ENCODE results near the gene SLC27A2.

Gene SLC27A2

GRCh38 chr15:50241684-50242450, 59.9 kb downstream of the SLC27A2 start:
- DNase-seq (ENCODE audit: low read depth), result no peak

DNA sequence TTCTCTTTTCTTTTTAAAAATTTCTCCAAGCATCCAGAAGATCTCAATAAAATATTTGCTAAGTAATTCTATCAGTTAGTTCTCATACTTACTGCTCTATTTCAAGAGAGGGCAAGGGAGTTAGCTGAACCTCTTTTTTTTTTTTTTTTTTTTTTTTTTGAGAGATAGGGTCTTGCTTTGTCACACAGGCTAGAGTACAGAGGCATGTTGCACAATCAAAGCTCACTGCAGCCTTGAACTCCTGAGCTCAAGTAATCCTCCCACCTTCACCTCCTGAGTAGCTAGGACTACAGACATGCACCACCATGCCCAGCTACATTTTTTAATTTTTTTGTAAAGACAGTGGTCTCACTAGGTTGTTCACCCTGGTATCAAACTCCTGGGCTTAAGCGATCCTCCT, 62.2 kb downstream of the SLC27A2 start:
- no peak for DNase-seq (ENCODE audit: low read depth)

- DNase-seq (ENCODE audit: low read depth), result no peak
Measured at GRCh38 chr15:50244959-50245624, 63.1 kb downstream of the SLC27A2 start.

DNA sequence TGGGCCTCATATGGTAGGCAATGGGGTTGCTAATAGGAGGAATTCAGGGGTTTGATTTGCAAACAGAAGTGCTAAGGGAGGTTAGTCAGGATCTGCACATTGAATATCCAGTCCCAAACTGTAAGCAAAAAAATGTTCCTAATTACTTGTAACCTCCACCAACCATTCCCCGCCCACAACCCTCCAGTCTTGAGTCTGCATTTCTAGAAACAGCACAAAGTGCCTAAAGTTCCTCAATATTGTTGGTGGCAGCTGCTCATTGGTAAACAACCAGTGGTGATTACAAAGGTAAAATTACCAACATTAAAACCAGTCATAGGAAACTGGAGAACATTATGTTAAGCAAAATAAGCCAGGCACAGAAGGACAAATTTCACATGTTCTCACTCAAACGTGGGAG, 64.6 kb downstream of the SLC27A2 start:
- no peak for DNase-seq (ENCODE audit: low read depth)

DNA sequence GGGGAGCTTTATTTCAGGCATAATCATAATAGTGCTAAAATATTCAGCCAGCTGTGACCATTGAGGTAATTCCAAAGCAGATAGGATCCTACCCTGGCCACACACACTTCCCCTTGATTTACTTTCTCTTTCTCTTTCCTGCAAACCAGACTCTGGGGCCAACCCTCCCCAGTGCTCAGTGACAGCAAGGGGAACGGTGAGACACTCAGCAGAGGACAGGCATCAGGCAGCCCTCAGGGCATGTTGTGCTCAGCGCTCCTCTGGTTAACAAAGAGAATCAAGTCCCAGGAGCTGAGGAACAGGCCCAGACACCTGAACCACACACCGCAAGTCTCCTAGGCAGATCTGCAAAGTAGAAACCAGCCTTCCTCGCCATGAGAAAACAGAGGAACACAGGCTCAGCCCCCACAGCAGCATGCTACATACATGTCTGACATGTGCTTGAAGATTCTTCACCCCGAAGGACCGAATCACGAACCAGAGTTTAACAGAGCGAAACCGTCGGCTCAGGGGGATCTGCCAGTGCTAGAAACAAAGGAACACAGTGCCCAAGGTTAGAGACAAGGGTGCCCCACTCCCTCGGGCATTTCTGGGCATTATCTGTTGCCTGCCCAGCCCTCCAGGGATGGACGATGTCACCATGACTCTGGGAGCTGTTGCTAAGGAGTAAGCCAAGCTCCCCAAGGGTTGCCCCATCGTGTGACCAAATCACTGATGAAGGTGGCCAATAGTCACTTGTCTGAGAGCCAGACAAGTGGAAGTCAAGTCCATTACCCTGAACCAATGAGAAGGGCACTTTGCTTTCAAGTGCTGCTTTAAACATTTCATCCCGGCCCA, 66.0 kb downstream of the SLC27A2 start:
- DNase-seq (ENCODE audit: low read depth), result peak; percentile 2

DNA sequence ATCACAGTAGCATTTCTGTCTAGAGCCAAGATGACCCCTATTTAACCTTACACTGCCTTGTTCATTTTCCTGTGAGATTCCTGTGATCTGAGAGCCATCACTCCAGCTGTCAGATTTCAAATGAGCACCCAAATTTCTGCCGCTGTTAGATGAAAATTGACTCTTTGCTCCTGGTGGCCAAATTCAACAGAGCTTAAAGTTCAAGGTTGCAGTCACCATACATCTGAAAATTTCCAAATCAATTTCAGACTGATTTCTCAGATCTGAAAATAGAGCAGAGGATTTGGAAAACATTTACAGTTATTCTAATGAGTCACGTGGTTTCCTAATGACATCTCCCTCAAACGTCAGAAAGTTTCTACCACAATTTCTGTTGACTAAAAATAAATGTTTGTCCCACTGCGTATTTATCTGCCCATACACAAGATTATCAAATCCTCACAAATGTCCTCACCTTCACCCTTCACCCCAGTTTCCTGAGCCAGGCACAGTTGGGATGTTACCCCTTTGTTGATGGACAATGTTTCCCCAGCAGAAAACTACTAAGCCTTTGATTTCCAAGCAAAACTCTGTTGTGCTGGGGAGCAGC, 67.1 kb downstream of the SLC27A2 start:
- no peak for DNase-seq (ENCODE audit: low read depth)

DNA sequence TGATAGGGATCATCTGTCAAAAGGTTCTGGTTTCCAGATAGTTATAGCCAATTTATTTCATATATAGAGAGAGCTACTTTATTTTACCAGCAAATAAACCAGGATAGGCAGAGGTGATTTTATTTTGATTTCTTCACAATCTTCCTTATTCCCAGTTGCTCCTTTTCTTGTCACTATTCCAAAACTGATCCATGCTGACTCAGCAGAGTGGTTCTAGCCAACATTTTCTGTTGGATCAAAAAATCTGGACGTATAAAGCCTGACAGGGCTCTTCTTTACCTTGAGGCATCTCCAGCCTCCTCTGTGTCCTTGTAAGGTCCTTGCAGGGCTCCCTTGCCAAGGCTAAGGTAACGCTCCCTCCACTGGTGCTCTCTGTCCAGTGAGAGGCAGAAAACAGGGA, 67.7 kb downstream of the SLC27A2 start:
- DNase-seq (ENCODE audit: low read depth), result no peak

- DNase-seq (ENCODE audit: low read depth), result no peak
Measured at GRCh38 chr15:50250760-50251394, 68.9 kb downstream of the SLC27A2 start.

DNA sequence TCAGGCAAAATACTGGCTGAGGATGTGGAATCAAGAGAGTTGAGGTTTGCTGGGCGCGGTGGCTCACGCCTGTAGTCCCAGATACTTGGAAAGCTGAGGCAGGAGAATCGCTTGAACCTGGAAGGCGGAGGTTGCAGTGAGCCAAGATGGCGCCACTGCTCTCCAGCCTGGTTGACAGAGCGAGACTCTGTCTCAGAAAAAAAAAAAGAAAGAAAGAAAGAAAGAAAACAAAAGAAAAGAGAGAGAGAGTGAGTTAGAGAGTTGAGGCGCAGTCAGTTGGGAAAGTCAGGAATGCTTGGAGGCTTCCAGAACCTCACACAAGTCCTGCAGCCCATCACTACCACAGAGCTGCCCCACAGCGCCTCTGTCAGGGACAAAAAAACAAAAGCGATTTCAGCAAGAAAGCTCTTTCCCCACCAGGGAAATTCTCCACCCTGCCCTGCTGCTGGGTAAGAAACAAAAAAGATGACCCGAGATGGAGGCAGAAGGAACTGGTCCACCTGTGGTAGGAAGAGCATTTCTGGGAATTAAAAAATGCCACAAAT, 69.7 kb downstream of the SLC27A2 start:
- DNase-seq (ENCODE audit: low read depth), result no peak

DNA sequence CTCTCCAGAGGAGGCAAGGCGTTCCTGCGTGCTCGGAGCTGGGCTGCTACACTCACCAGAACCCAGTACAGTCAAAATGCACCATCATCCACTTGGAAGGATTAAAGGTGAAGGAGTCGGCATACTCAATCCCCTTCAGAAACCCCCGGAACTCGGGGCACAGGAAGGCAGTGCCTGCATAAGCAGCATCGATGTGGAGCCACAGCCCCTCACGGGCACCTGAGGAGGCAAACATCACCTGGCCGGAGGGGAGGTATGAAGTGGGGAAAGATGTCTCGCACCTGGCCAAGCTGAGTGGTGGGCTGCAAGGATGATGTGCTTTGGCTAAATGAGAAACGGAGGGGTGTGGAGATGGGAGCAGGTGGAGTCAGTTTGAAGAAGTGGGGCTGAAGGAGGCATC, 70.6 kb downstream of the SLC27A2 start:
- no peak for DNase-seq (ENCODE audit: low read depth)

DNA sequence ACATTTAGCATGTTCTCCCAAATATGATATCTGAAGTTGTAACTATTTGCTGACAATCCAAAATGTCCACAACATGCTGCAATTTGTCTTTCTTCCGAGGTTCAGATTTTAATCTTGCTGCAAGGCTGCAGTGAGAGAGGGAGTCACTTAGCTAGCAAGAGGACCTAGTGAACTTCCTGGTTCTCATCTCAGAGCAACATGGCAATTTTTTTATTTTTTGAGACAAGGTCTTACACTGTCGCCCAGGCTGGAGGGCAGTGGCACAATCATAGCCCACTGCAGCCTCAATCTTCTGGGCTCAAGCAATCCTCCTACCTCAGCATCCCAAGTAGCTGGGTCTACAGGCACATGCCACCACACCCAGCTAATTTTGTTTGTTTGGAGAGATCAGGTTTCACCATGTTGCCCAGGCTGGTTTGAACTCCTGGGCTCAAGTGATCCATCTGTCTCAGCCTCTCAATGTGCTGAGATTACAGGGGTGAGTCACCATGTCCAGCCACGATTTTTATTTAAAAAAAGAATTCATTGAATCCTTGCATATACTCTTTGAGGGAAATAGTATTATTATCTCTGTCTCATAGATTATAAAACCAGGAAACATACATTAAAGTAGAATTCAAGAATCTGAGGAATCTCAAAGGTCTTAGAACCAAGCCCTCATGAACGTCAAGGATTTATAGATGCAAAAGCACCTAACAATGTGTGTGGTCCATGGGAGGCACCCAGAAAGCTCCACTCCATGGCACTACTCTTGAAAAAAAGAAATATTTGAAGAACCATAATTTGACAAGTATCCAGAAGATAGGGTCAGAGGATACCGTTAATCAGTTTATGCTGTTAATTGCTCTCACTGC, 74.4 kb downstream of the SLC27A2 start:
- no peak for DNase-seq (ENCODE audit: low read depth)

DNA sequence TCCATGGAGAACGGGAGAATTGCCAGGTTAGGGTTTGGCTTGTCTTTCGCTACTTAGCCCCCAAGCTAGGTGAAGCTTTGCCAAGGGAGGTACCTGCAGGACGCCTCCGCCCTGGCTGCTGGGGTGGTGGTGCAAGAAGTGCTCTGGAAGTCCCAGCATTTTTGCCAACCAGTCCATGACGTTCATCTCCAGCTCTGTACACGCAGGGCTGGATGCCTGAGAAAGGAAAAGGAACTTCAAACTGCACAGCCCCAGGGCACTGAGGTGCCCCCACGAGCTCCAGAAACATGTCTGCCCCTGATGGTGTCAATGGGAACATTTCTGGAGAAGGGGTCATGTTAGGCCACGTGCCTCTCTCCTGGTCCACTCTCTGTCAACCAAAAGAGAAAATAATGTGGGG, 75.3 kb downstream of the SLC27A2 start:
- no peak for DNase-seq (ENCODE audit: low read depth)

- DNase-seq (ENCODE audit: low read depth), result no peak
Measured at GRCh38 chr15:50257924-50258323, 75.9 kb downstream of the SLC27A2 start.

DNA sequence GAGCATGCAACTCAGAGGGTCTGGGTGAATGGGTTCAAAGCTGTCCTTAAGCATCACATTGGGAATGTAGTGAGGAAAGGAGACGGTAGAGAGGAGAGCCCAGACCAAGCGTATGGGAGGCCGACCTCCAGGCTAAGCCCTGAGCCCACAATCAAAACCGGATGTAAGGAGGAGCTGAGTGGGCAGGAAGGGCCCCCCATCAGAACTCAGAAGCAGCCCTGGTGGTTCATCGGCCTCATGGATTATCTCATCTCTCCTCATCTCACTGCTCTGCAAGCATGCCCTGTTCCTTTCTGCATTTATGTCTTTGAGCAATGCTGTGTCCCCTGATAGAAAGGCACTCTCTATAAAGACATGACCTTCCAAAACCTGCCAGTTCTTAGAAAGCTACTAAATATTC, 77.3 kb downstream of the SLC27A2 start:
- DNase-seq (ENCODE audit: low read depth), result no peak

- DNase-seq (ENCODE audit: low read depth), result no peak
Measured at GRCh38 chr15:50260969-50261496, 79.0 kb downstream of the SLC27A2 start.

- DNase-seq (ENCODE audit: low read depth), result no peak
Measured at GRCh38 chr15:50261981-50262380, 80.0 kb downstream of the SLC27A2 start.

GRCh38 chr15:50262533-50262932, 80.5 kb downstream of the SLC27A2 start:
- DNase-seq (ENCODE audit: low read depth), result no peak

- no peak for DNase-seq (ENCODE audit: low read depth)
Measured at GRCh38 chr15:50265620-50266019, 83.6 kb downstream of the SLC27A2 start, which contains the start of gene HDC. HDC (minus strand) TSS chr15:50265726; CDS start chr15:50265623, 103 bp downstream.

DNA sequence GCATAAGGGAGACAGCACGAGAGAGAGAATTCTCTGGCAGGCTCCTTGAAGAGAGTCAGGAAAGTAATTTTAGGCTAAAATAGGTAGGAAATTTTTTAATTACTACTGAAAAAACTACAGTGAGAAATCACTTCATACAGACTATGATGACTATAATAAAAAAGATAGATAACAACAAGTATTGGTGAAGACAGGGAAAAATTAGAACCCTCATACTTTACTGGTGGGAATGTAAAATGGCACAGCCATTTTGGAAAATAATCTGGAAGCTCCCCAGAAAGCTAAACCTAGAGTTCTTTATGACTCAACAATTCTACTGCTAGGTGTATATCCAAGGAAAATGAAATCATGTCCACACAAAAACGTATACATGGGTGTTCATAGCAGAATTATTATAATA, 85.6 kb downstream of the SLC27A2 start:
- no peak for DNase-seq (ENCODE audit: low read depth)

- no peak for DNase-seq (ENCODE audit: low read depth)
Measured at GRCh38 chr15:50275091-50275490, 93.1 kb downstream of the SLC27A2 start.

Measured in T follicular helper cell (primary cell).